ENCODE measurements around the gene PAGE2.
"Not testable (repeated sequence)": the region's sequence is repeated elsewhere in the genome, so short reads cannot be mapped to it uniquely, and the experiment has no call there.

The PAGE2 gene

DNA sequence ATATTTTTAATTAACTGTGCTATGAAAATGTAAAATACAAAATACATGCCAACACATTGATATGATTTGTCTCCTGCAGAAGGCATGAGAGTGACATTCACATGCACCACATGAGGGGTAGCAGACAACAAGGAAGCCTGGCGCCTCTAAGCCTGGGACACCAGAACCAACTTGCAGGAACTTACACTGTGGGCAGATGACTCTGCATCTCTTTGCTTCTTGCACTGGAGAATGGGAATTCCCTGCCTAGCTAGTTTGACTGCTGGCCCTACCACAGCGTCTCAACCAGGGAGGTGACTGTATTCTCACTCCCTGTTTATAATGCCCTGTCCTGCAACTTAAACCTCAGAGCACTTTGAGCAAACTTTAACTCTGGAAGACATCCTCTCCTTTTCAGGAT is 40.5 kb downstream of the PAGE2 start:
- Histone ChIP-seq H3K4me1 (ENCODE audit: control insufficient read depth, insufficient read depth, low read length) (no peaks in the 10 kb centered on the region), H3K27me3 (ENCODE audit: control insufficient read depth, insufficient read depth, low read length) (peaks cover 15% of the 10 kb centered on the region), H3K4me2 (ENCODE audit: low read length) (no peak overlapping the region), H3K9me3 (replicated peaks; ENCODE audit: low read length) (no peaks in the 10 kb centered on the region), H3K9ac (ENCODE audit: low read depth, low read length) (no peak overlapping the region), H3K36me3 (ENCODE audit: insufficient read depth, low read length) (no peaks in the 10 kb centered on the region), H3K4me3 (ENCODE audit: low read length) (no peak overlapping the region)

DNA sequence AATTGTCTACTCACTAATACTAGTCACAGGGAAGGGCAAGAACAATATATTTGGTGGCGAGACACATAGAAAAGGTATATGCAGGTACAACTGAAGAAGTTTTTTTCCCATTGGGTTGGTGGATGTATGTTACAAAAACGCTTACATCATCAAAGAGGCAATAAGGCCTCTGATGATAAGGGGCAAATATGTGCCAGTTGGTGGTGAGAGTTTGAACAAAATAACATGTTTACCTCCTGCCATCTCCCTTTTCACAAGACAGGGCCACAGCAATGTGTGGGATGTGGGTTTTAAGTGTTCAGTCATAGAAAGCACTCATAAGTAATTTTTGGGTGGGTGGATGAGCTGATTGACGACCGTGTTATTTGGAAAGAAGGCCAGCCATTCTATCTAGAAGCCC is 41.7 kb downstream of the PAGE2 start:
- Histone ChIP-seq H3K36me3 (ENCODE audit: insufficient read depth, low read length) (no peaks in the 10 kb centered on the region), H3K27me3 (ENCODE audit: control insufficient read depth, insufficient read depth, low read length) (peaks cover 12% of the 10 kb centered on the region), H3K4me1 (ENCODE audit: control insufficient read depth, insufficient read depth, low read length) (no peaks in the 10 kb centered on the region)

DNA sequence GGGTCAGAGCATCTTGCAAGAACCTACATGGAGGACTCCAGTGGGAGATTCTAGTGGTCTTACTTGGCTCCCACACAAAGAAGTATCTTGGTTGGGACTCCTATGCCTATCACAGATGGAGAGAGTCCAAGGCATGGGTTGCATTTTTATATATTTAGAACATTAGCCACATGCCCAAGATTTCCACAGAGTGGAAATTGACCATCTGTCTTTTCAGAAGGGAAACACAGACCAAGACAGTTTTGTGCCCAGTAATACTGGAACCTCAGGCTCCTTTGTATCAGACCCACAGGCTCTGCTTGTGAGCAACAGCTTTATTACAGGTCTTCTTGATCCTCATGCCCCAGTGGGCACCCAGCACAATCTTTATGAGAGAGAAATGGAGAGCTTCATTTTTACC is 43.6 kb downstream of the PAGE2 start:
- Histone ChIP-seq H3K9ac (ENCODE audit: low read depth, low read length) (no peak overlapping the region), H3K36me3 (ENCODE audit: insufficient read depth, low read length) (no peaks in the 10 kb centered on the region), H3K9me3 (replicated peaks; ENCODE audit: low read length) (no peaks in the 10 kb centered on the region), H3K4me1 (ENCODE audit: control insufficient read depth, insufficient read depth, low read length) (no peaks in the 10 kb centered on the region), H3K4me2 (ENCODE audit: low read length) (no peak overlapping the region), H3K4me3 (ENCODE audit: low read length) (no peak overlapping the region), H3K27me3 (ENCODE audit: control insufficient read depth, insufficient read depth, low read length) (peaks cover 12% of the 10 kb centered on the region)

More for the DNA sequence above, 41.7 kb downstream of the PAGE2 start:
- H3K4me2 ChIP-seq (ENCODE audit: low read length) = no peak overlapping the region
- no peak overlapping the region for H3K4me3 ChIP-seq (ENCODE audit: low read length)
- no peak overlapping the region for H3K9ac ChIP-seq (ENCODE audit: low read depth, low read length)
- H3K9me3 ChIP-seq (replicated peaks; ENCODE audit: low read length) = no peaks in the 10 kb centered on the region

DNA sequence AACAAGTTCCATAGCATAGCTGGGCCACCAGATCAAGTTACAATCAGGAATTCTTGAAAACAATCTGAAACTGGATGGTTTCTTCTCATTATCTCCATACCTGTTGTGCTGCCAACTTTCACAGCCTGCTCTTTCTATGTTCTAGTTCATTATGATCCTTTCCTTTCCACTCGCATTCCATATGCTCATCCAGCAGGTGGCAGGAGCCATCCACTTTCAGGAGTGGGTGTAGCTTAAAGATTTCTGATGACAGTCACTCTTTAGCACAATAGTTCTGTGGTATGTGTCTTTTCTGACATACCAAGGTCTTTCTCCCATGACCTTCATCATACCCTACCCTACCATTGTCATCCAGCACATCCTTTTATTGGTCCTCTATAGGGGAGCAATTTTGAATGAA is 46.4 kb downstream of the PAGE2 start:
- no peaks in the 10 kb centered on the region for H3K4me1 ChIP-seq (ENCODE audit: control insufficient read depth, insufficient read depth, low read length)
- H3K9me3 ChIP-seq (replicated peaks; ENCODE audit: low read length) = no peaks in the 10 kb centered on the region
- H3K4me3 ChIP-seq (ENCODE audit: low read length) = no peak overlapping the region
- H3K9ac ChIP-seq (ENCODE audit: low read depth, low read length) = no peak overlapping the region
- no peak overlapping the region for H3K4me2 ChIP-seq (ENCODE audit: low read length)
- peaks cover 12% of the 10 kb centered on the region for H3K27me3 ChIP-seq (ENCODE audit: control insufficient read depth, insufficient read depth, low read length)
- no peaks in the 10 kb centered on the region for H3K36me3 ChIP-seq (ENCODE audit: insufficient read depth, low read length)

DNA sequence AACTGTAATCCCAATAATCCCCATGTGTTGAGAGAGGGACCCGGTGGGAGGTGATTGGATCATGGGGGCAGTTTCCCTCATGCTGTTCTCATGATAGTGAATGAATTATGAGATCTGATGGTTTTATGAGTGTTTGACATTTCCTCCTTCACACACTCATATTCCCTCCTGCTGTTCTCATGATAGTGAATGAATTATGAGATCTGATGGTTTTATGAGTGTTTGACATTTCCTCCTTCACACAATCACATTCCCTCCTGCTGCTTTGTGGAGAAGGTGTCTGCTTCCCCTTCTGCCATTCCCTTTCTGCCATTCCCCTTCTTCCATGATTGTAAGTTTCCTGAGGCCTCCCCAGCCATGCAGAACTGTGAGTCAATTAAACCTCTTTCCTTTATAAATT is 52.0 kb downstream of the PAGE2 start:
- H3K4me1 ChIP-seq (ENCODE audit: control insufficient read depth, insufficient read depth, low read length); H3K27me3 ChIP-seq (ENCODE audit: control insufficient read depth, insufficient read depth, low read length): not testable (repeated sequence)

More for the DNA sequence above, 52.0 kb downstream of the PAGE2 start:
- not testable (repeated sequence) for H3K4me3 ChIP-seq (ENCODE audit: low read length); H3K36me3 ChIP-seq (ENCODE audit: insufficient read depth, low read length); H3K9ac ChIP-seq (ENCODE audit: low read depth, low read length); H3K9me3 ChIP-seq (replicated peaks; ENCODE audit: low read length); H3K4me2 ChIP-seq (ENCODE audit: low read length)
